ENCODE results near the gene FOXD3. TPM values are rescaled to one million over a fixed set of nuclear protein-coding genes. Genes with fewer than 3 reads are reported as not detected.

Gene FOXD3
- total RNA-seq, 1 experiment from 2014 or later, result not detected

GRCh38 chr1:63359561-63359960 is 37.2 kb downstream of the FOXD3 start:
- POLR2A ChIA-PET, result interaction anchor here (0.7 kb wide), 1 partner anchor 26 kb away, joined by 4 read pairs; no protein-coding TSS in a partner anchor
- H3K36me3 Mint-ChIP-seq (ENCODE audit: insufficient read depth, unreplicated experiment), result no peaks in the 10 kb centered on the region
- H3K4me1 Mint-ChIP-seq (ENCODE audit: insufficient read depth, unreplicated experiment), result no peaks in the 10 kb centered on the region
- peaks cover 21% of the 10 kb centered on the region for H3K27me3 Mint-ChIP-seq (ENCODE audit: insufficient read depth, unreplicated experiment)
- no peak for DNase-seq (ENCODE audit: unreplicated experiment)
- H3K4me3 Mint-ChIP-seq (ENCODE audit: unreplicated experiment), result no peak overlapping the region
- intact Hi-C loops (cut with micrococcal nuclease), result loop anchor here (10.0 kb wide), 1 partner anchor 175 kb away; no protein-coding TSS in a partner anchor
- no peak overlapping the region for H3K27ac Mint-ChIP-seq (ENCODE audit: low read depth, unreplicated experiment)
- no peaks in the 10 kb centered on the region for H3K9me3 Mint-ChIP-seq (ENCODE audit: unreplicated experiment)
- no TSS peak for BruUV-seq (replicated peaks)
- TF ChIP-seq CTCF (IDR thresholded peaks at IDR 0.05; ENCODE audit: unreplicated experiment), result no peak
- CTCF ChIA-PET, result interaction anchor here (0.7 kb wide), 1 partner anchor 169 kb away, joined by 3 read pairs; no protein-coding TSS in a partner anchor

GRCh38 chr1:63362073-63362472 is 39.7 kb downstream of the FOXD3 start:
- Mint-ChIP-seq H3K27ac (ENCODE audit: low read depth, unreplicated experiment) (no peak overlapping the region), H3K9me3 (ENCODE audit: unreplicated experiment) (no peaks in the 10 kb centered on the region), H3K4me1 (ENCODE audit: insufficient read depth, unreplicated experiment) (peaks cover 6% of the 10 kb centered on the region), H3K4me3 (ENCODE audit: unreplicated experiment) (no peak overlapping the region), H3K27me3 (ENCODE audit: insufficient read depth, unreplicated experiment) (no peaks in the 10 kb centered on the region), H3K36me3 (ENCODE audit: insufficient read depth, unreplicated experiment) (no peaks in the 10 kb centered on the region)
- POLR2A ChIA-PET, result no interaction called here
- no peak for DNase-seq (ENCODE audit: unreplicated experiment)
- intact Hi-C loops (cut with micrococcal nuclease), result no loop called here
- TF ChIP-seq CTCF (IDR thresholded peaks at IDR 0.05; ENCODE audit: unreplicated experiment), result no peak
- CTCF ChIA-PET, result no interaction called here
- no TSS peak for BruUV-seq (replicated peaks)

- POLR2A ChIA-PET, result interaction anchor here (0.6 kb wide), 1 partner anchor 22 kb away, joined by 3 read pairs; no protein-coding TSS in a partner anchor
- H3K9me3 Mint-ChIP-seq (ENCODE audit: unreplicated experiment), result no peaks in the 10 kb centered on the region
- no peak overlapping the region for H3K27ac Mint-ChIP-seq (ENCODE audit: low read depth, unreplicated experiment)
- no peak for TF ChIP-seq CTCF (IDR thresholded peaks at IDR 0.05; ENCODE audit: unreplicated experiment)
- peaks cover 6% of the 10 kb centered on the region for H3K4me1 Mint-ChIP-seq (ENCODE audit: insufficient read depth, unreplicated experiment)
- CTCF ChIA-PET, result no interaction called here
- H3K4me3 Mint-ChIP-seq (ENCODE audit: unreplicated experiment), result no peak overlapping the region
- no TSS peak for BruUV-seq (replicated peaks)
- H3K36me3 Mint-ChIP-seq (ENCODE audit: insufficient read depth, unreplicated experiment), result no peaks in the 10 kb centered on the region
- DNase-seq (ENCODE audit: unreplicated experiment), result no peak
- H3K27me3 Mint-ChIP-seq (ENCODE audit: insufficient read depth, unreplicated experiment), result no peaks in the 10 kb centered on the region
- intact Hi-C loops (cut with micrococcal nuclease), result no loop called here
Measured at GRCh38 chr1:63362578-63362977, 40.2 kb downstream of the FOXD3 start.

- H3K27ac Mint-ChIP-seq (ENCODE audit: low read depth, unreplicated experiment), result no peak overlapping the region
- CTCF ChIA-PET, result interaction anchor here (0.7 kb wide), 1 partner anchor 270 kb away, joined by 3 read pairs; no protein-coding TSS in a partner anchor
- H3K36me3 Mint-ChIP-seq (ENCODE audit: insufficient read depth, unreplicated experiment), result no peaks in the 10 kb centered on the region
- no peaks in the 10 kb centered on the region for H3K27me3 Mint-ChIP-seq (ENCODE audit: insufficient read depth, unreplicated experiment)
- BruUV-seq (replicated peaks), result no TSS peak
- POLR2A ChIA-PET, result interaction anchor here (0.6 to 0.7 kb wide), 2 partner anchors 22 to 248 kb away, joined by 3 read pairs; no protein-coding TSS in a partner anchor
- peaks cover 6% of the 10 kb centered on the region for H3K4me1 Mint-ChIP-seq (ENCODE audit: insufficient read depth, unreplicated experiment)
- intact Hi-C loops (cut with micrococcal nuclease), result no loop called here
- H3K4me3 Mint-ChIP-seq (ENCODE audit: unreplicated experiment), result no peak overlapping the region
- no peak for DNase-seq (ENCODE audit: unreplicated experiment)
- no peak for TF ChIP-seq CTCF (IDR thresholded peaks at IDR 0.05; ENCODE audit: unreplicated experiment)
- no peaks in the 10 kb centered on the region for H3K9me3 Mint-ChIP-seq (ENCODE audit: unreplicated experiment)
Measured at GRCh38 chr1:63363014-63363413, 40.6 kb downstream of the FOXD3 start.
